ENCODE data around the gene MYO7B.

The MYO7B gene

DNA sequence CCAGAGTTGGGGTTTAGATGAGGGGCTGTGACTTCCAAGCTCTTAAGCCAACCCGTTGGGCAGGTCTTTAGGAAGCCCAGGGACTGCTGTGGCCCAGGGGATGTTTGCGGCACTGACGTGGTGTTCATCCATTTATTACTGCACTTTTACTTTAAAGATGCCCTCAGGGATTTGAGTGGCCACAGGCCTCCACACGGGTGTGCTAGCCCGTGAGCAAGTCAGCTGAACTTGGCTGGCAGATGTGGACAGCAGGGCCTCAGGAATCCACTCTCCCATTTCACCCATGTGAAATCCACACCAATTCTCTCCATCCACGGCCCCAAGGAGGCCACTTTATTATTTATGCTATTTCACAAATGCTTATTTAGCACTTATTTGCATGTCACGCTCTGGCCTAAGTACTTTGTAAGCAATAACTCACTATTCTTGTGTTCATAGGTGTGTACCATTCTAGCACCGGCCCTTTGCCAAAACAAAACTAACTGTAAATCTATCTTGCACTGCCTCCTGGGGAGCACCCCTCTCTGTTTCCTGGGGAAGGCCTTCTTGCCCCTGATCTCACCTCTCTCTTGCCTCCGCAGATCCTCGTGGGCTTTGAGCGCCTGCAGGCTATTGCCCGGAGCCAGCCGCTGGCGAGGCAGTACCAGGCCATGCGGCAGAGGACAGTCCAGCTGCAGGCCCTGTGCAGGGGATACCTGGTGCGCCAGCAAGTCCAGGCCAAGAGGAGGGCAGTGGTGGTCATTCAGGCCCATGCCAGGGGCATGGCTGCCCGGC is 71.3 kb downstream of the MYO7B start:
- no peak for DNase-seq (ENCODE audit: low read depth)
- no peak overlapping the region for H3K4me3 ChIP-seq (replicated peaks; ENCODE audit: low read depth, low read length)
- TF ChIP-seq, protein P1, sequence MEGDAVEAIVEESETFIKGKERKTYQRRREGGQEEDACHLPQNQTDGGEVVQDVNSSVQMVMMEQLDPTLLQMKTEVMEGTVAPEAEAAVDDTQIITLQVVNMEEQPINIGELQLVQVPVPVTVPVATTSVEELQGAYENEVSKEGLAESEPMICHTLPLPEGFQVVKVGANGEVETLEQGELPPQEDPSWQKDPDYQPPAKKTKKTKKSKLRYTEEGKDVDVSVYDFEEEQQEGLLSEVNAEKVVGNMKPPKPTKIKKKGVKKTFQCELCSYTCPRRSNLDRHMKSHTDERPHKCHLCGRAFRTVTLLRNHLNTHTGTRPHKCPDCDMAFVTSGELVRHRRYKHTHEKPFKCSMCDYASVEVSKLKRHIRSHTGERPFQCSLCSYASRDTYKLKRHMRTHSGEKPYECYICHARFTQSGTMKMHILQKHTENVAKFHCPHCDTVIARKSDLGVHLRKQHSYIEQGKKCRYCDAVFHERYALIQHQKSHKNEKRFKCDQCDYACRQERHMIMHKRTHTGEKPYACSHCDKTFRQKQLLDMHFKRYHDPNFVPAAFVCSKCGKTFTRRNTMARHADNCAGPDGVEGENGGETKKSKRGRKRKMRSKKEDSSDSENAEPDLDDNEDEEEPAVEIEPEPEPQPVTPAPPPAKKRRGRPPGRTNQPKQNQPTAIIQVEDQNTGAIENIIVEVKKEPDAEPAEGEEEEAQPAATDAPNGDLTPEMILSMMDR (IDR thresholded peaks at IDR 0.05; ENCODE audit: low read length, missing control alignments), result no peak

DNA sequence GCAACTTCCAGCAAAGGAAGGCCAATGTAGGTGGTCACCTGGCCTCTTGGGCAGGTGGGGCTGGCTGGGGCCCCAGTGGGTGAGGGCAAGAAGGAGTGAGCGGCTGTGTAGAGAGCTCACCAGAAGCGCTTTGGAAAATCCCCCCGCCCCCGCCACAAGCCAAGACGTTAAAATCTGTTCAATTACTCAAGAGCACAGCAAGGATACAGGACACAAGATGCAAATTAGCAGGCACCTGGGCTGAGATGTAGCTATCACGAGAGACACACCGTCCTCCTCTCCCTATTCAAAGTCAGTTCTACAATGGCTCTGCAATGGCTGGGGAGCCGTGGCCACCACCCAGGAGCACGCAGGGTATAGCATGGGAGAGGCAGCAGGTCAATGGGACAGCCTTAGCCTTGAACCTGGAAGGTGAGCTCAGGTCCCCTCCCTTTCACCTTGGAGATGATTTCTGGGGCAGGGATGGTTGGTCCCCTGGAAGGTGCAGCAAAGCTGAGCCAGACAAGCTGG is 72.0 kb downstream of the MYO7B start:
- no peak for DNase-seq (ENCODE audit: low read depth)
- H3K4me3 ChIP-seq (replicated peaks; ENCODE audit: low read depth, low read length), result no peak overlapping the region
- TF ChIP-seq, protein P1 (IDR thresholded peaks at IDR 0.05; ENCODE audit: low read length, missing control alignments), result no peak

DNA sequence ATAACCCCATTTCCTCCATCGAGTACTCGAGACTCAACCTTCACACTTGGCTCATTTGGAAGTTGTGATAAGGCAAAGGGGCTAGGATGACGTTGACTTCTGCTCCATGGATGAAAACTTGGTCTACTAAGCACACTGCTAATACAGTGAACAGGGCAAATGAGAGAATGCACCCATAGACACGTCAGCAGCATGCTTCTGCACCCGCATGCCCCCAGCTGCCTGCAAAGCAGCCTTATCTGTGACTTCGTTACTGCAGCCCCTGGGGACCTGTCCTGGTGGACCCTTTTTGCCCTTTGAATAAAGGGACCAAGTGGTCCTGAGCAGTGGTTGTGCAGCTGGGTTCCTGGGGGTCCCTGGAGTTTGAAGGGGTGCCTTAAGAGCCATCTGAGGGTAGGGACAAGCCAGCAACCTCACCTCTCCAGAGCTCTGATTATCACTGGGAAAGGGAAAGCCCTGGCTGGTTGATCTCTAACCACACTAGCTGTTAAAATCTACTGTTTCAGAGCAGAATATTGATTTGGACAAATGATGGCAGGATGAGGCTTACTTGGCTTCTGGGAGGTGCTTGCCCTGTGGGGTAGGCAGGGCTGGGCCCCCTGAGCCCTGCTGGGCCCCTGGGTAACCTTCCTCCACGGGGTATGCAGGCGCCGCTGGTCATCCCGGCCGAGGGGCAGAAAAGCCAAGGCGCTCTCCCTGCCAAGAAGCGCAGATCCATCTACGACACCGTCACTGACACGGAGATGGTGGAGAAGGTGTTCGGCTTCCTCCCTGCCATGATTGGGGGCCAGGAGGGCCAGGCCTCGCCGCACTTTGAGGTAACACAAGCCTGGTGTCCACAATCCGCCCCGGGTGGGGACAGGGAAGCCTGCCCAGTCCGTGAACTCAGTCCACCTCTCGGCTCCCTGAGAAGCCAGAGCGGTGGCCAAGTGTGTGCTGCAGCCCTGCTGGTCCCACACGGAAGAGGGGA is 72.9 kb downstream of the MYO7B start:
- TF ChIP-seq, protein P1 (IDR thresholded peaks at IDR 0.05; ENCODE audit: low read length, missing control alignments), result no peak
- DNase-seq (ENCODE audit: low read depth), result no peak

DNA sequence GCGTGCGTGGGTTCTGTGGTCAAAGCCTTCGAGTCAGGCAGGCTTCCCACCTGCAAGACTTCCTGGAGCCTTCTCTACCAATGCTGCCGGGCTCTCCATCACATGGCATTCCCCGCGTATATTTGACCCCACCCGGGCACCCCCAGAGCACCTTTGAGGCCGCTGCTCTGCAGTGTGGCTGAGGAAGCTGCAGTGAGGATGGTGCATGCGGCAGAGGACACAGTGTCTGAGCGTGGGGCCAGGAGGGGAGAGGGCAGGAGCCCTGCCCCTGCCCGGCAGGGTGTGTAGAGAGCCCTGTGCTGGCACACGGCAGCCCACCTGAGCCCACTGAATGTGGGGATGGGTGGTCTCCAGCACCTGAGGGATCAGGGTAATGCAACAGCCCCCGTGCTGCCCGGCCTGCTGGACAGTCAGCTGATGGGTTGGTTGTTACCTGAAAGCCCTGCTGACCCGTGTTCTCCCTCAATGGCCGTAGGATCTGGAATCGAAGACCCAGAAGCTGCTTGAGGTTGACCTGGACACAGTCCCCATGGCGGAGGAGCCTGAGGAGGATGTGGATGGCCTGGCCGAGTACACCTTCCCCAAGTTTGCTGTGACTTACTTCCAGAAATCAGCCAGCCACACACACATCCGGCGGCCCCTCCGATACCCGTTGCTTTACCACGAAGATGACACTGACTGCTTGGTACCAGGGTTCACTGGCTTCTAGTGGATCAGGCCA is 73.7 kb downstream of the MYO7B start:
- no peak for DNase-seq (ENCODE audit: low read depth)
- H3K4me3 ChIP-seq (replicated peaks; ENCODE audit: low read depth, low read length), result no peak overlapping the region
- TF ChIP-seq, protein P1 (IDR thresholded peaks at IDR 0.05; ENCODE audit: low read length, missing control alignments), result no peak

More for the DNA sequence above, 72.9 kb downstream of the MYO7B start:
- H3K4me3 ChIP-seq (replicated peaks; ENCODE audit: low read depth, low read length), result no peak overlapping the region

DNA sequence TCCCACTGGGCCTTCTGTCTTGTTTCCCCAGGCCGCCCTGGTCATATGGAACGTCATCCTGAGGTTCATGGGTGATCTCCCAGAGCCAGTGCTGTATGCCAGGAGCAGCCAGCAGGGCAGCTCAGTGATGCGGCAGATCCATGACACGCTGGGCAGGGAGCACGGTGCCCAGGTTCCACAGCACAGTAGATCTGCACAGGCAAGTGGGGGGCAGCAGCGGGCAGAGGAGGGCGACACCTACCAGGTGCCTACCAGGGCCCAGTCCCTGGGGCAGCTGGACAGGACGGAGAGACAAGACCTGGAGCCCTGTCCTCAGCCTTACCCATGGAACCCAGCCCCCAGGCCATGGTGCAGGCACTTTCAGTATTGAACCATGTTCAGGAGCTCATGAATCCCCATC is 74.3 kb downstream of the MYO7B start:
- TF ChIP-seq, protein P1 (IDR thresholded peaks at IDR 0.05; ENCODE audit: low read length, missing control alignments), result no peak
- H3K4me3 ChIP-seq (replicated peaks; ENCODE audit: low read depth, low read length), result no peak overlapping the region
- DNase-seq (ENCODE audit: low read depth), result no peak

DNA sequence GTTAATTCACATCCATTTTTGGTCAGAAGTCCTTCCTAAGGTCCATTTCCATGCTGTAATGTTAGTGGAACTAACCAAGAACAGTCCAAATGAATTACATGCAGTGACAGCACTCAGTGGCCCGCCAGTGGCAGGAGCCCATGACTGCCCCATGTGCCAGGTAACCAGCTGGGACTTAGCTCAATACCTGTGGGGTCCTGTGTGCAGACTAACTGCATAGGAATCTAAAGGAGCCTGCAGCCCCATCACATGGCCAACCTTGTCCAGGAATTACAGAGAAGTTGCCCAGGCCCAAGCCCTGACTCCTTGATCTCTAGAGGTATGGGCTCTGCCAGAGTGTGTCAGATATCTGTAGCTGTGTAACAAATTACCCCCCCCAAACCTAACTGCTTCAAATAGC is 75.1 kb downstream of the MYO7B start:
- no peak for DNase-seq (ENCODE audit: low read depth)
- TF ChIP-seq, protein P1 (IDR thresholded peaks at IDR 0.05; ENCODE audit: low read length, missing control alignments), result no peak
- H3K4me3 ChIP-seq (replicated peaks; ENCODE audit: low read depth, low read length), result no peak overlapping the region
